WTC11 (cell line): ENCODE measurements around the gene ASPHD1. TPM values are rescaled to one million over a fixed set of nuclear protein-coding genes. Genes with fewer than 3 reads are reported as not detected.

Experiments used
- ATAC-seq: fragments of 200-7000 bp; cut with Tn5 transposase; 2 replicates; pipeline ENCODE4 v1.10.0; 2021; ENCODE audit warnings: mild to moderate bottlenecking, moderate library complexity
- CTCF ChIA-PET: fragments of 300-600 bp; sonication (Branson Sonifier 250); formaldehyde crosslinking; loops from one replicate; lab custom pipeline; 2021; ENCODE audit warnings: antibody characterized with exemption; lab: Charles Lee
- POLR2A ChIA-PET: fragments of 350-600 bp; sonication (Branson Sonifier 250); formaldehyde crosslinking; loops from one replicate; lab custom pipeline; 2021; ENCODE audit warnings: antibody characterized with exemption; lab: Charles Lee
- DNase-seq: peaks from one replicate; pipeline ENCODE4 v3.0.0; 2021; ENCODE audit warnings: low spot score
- H3K27ac Mint-ChIP-seq: 2 replicates; pipeline ENCODE4 v1.8.0; 2021; ENCODE audit warnings: mixed read lengths
- H3K27me3 Mint-ChIP-seq: 2 replicates; pipeline ENCODE4 v1.8.0; 2021; ENCODE audit warnings: low read depth, mild to moderate bottlenecking, moderate library complexity, mixed read lengths
- H3K36me3 Mint-ChIP-seq: 2 replicates; pipeline ENCODE4 v1.8.0; 2021; ENCODE audit warnings: mixed read lengths
- H3K4me1 Mint-ChIP-seq: 2 replicates; pipeline ENCODE4 v1.8.0; 2022; ENCODE audit warnings: mixed read lengths
- H3K4me3 Mint-ChIP-seq: 2 replicates; pipeline ENCODE4 v1.8.0; 2021; ENCODE audit warnings: mild to moderate bottlenecking, moderate library complexity, mixed read lengths
- H3K9me3 Mint-ChIP-seq: 2 replicates; pipeline ENCODE4 v1.8.0; 2021; ENCODE audit warnings: mixed read lengths
- ERG ChIP-seq: fragments of 250-450 bp; sonication (Bioruptor Pico); IDR thresholded peaks from 2 replicates; pipeline ENCODE4 v1.8.0; 2021; ENCODE audit warnings: mild to moderate bottlenecking
- ESRRA ChIP-seq: sonication (generic); formaldehyde crosslinking; IDR thresholded peaks from 2 replicates; pipeline ENCODE4 v1.8.1; 2022; ENCODE audit warnings: mild to moderate bottlenecking, missing genetic modification reagents, borderline replicate concordance
- FOXJ3 ChIP-seq: sonication (generic); formaldehyde crosslinking; IDR thresholded peaks from 2 replicates; pipeline ENCODE4 v1.9.0; 2021; ENCODE audit warnings: missing genetic modification reagents, mild to moderate bottlenecking, borderline replicate concordance
- FOXK1 ChIP-seq: sonication (generic); formaldehyde crosslinking; IDR thresholded peaks from 2 replicates; pipeline ENCODE4 v1.8.0; 2022; ENCODE audit warnings: mild to moderate bottlenecking, moderate library complexity, missing genetic modification reagents
- GABPB1 ChIP-seq: sonication (generic); formaldehyde crosslinking; IDR thresholded peaks from 2 replicates; pipeline ENCODE4 v1.8.1; 2023; ENCODE audit warnings: mild to moderate bottlenecking, missing genetic modification reagents
- KAT7 ChIP-seq: sonication (generic); formaldehyde crosslinking; IDR thresholded peaks from 2 replicates; pipeline ENCODE4 v1.8.1; 2023; ENCODE audit warnings: missing genetic modification reagents, mild to moderate bottlenecking, borderline replicate concordance
- NFE2L1 ChIP-seq: sonication (generic); formaldehyde crosslinking; IDR thresholded peaks from 2 replicates; pipeline ENCODE4 v1.8.1; 2023; ENCODE audit warnings: missing genetic modification reagents
- NR3C1 ChIP-seq: sonication (generic); formaldehyde crosslinking; conservative IDR thresholded peaks from 2 replicates; pipeline ENCODE4 v1.8.1; 2023; ENCODE audit warnings: low read depth, mild to moderate bottlenecking, missing genetic modification reagents
- OVOL2 ChIP-seq: fragments of 250-450 bp; sonication (Bioruptor Pico); IDR thresholded peaks from 2 replicates; pipeline ENCODE4 v1.9.0; 2021; ENCODE audit warnings: mild to moderate bottlenecking, borderline replicate concordance
- SMAD3 ChIP-seq: sonication (generic); formaldehyde crosslinking; IDR thresholded peaks from 2 replicates; pipeline ENCODE4 v1.8.0; 2022; ENCODE audit warnings: missing genetic modification reagents, mild to moderate bottlenecking, borderline replicate concordance
- SOX15 ChIP-seq: fragments of 250-450 bp; sonication (Bioruptor Pico); IDR thresholded peaks from 2 replicates; pipeline ENCODE4 v1.9.0; 2021; ENCODE audit warnings: mild to moderate bottlenecking
- TCF7 ChIP-seq: sonication (generic); formaldehyde crosslinking; IDR thresholded peaks from 2 replicates; pipeline ENCODE4 v1.8.0; 2022; ENCODE audit warnings: mild to moderate bottlenecking, low read depth, missing genetic modification reagents, moderate library complexity
- USF1 ChIP-seq: sonication (generic); formaldehyde crosslinking; IDR thresholded peaks from 2 replicates; pipeline ENCODE4 v1.8.0; 2022; ENCODE audit warnings: mild to moderate bottlenecking, missing genetic modification reagents
- ZNF121 ChIP-seq: sonication (generic); formaldehyde crosslinking; IDR thresholded peaks from 2 replicates; pipeline ENCODE4 v1.8.0; 2023; ENCODE audit warnings: missing genetic modification reagents
- ZNF219 ChIP-seq: sonication (generic); formaldehyde crosslinking; IDR thresholded peaks from 2 replicates; pipeline ENCODE4 v1.8.0; 2023; ENCODE audit warnings: missing genetic modification reagents, mild to moderate bottlenecking, borderline replicate concordance
- ZNF232 ChIP-seq: sonication (generic); formaldehyde crosslinking; IDR thresholded peaks from 2 replicates; pipeline ENCODE4 v1.8.0; 2022; ENCODE audit warnings: mild to moderate bottlenecking, missing genetic modification reagents
- ZNF532 ChIP-seq: fragments of 250-450 bp; sonication (Bioruptor Pico); IDR thresholded peaks from 2 replicates; pipeline ENCODE4 v1.9.0; 2021; ENCODE audit warnings: mild to moderate bottlenecking, borderline replicate concordance
- ZSCAN18 ChIP-seq: fragments of 250-450 bp; sonication (Bioruptor Pico); IDR thresholded peaks from 2 replicates; pipeline ENCODE4 v2.1.2; 2022; ENCODE audit warnings: mild to moderate bottlenecking, moderate library complexity
- total RNA-seq: library from RNA; stranded (reverse); gene quantifications from 3 replicates; pipeline ENCODE4 v1.2.3, GENCODE V29; 2021
- TF ChIP-seq, protein P1 (sequence below): sonication (generic); formaldehyde crosslinking; IDR thresholded peaks from 2 replicates; pipeline ENCODE4 v1.8.0; 2022; ENCODE audit warnings: mild to moderate bottlenecking, missing genetic modification reagents

The ASPHD1 gene
- total RNA-seq, 1 experiment from 2014 or later, result 26.9 TPM

GRCh38 chr16:29875206-29875605 is 25.1 kb upstream of the ASPHD1 start:
- Mint-ChIP-seq H3K36me3 (peaks cover 6% of the 10 kb centered on the region; the same call in 1 of the 2 replicates), H3K27ac (no peak overlapping the region), H3K4me3 (no peak overlapping the region), H3K27me3 (peaks cover 3% of the 10 kb centered on the region; the same call in 1 of the 2 replicates), H3K9me3 (no peaks in the 10 kb centered on the region), H3K4me1 (peaks cover 10% of the 10 kb centered on the region)
- ChIA-PET CTCF (interaction anchor here (2.1 kb wide), 1 partner anchor 59 kb away, joined by 6 read pairs; the partner anchor contains the start of gene PAGR1), POLR2A (interaction anchor here (0.5 kb wide), 1 partner anchor 1155 kb away, joined by 7 read pairs; no protein-coding TSS in a partner anchor)
- DNase-seq (no peak), ATAC-seq (no peak)
- TF ChIP-seq ZNF121 (no peak), KAT7 (CRISPR knock-in tag) (no peak), NR3C1 (no peak), ZNF219 (no peak), FOXJ3 (CRISPR knock-in tag) (no peak), TCF7 (CRISPR knock-in tag) (no peak), ZNF232 (CRISPR knock-in tag) (no peak), ERG (no peak), NFE2L1 (CRISPR knock-in tag) (no peak), OVOL2 (no peak), USF1 (CRISPR knock-in tag) (no peak), ZSCAN18 (CRISPR knock-in tag) (no peak), SMAD3 (CRISPR knock-in tag) (no peak), GABPB1 (no peak), ZNF532 (CRISPR knock-in tag) (no peak), SOX15 (CRISPR knock-in tag) (no peak)
- TF ChIP-seq, protein P1, sequence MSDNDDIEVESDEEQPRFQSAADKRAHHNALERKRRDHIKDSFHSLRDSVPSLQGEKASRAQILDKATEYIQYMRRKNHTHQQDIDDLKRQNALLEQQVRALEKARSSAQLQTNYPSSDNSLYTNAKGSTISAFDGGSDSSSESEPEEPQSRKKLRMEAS, result no peak

DNA sequence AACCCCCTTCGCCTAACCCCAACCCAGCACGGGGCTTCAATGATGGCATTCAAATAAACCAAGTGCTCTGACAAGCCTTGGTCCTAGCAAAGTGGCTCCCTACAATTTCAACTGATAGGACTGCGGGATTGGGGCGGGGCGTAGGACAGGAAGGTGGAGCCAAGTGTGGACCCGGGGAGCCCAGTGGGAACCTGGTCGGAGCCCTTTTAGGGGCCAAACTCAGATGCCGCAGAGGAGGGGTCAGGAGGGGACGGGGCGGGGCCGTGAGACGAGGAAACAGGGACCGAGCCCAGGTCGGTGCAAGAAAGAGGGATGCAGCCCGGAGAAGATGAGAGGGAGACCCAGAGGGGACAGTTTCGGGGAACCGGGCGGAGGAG is 24.1 kb upstream of the ASPHD1 start:
- TF ChIP-seq ESRRA (CRISPR knock-in tag) (no peak), FOXK1 (CRISPR knock-in tag) (0 out of 2 replicates have a peak, but pooled peaks have one; percentile 1)
- ChIA-PET POLR2A (interaction anchor here (0.6 kb wide), 1 partner anchor 60 kb away, joined by 3 read pairs; the partner anchor contains the start of gene PAGR1), CTCF (interaction anchor here (0.6 to 2.3 kb wide), 2 partner anchors 28 to 75 kb away, joined by 4 to 17 read pairs; no protein-coding TSS in a partner anchor)
- Mint-ChIP-seq H3K36me3 (peaks cover 9% of the 10 kb centered on the region; the same call in 1 of the 2 replicates), H3K27ac (peak overlapping the region; percentile 70), H3K4me3 (peak overlapping the region; percentile 87), H3K27me3 (peaks cover 3% of the 10 kb centered on the region; the same call in 1 of the 2 replicates), H3K4me1 (peaks cover 10% of the 10 kb centered on the region), H3K9me3 (no peaks in the 10 kb centered on the region)
- peak; percentile 87 for DNase-seq
- ATAC-seq, result peak; percentile 27
